Neural crest cell (in vitro differentiated cells): Measurements from ENCODE around the gene EEF2K. TPM values are rescaled to one million over a fixed set of nuclear protein-coding genes. Genes with fewer than 3 reads are reported as not detected.

ENCODE experiments used
- DNase-seq: peaks from one replicate; pipeline ENCODE4 v3.0.0; 2021; ENCODE audit warnings: low read depth, mixed read lengths, low spot score
- H3K27ac Mint-ChIP-seq: one replicate; pipeline ENCODE4 v1.8.0; 2021; ENCODE audit warnings: mild to moderate bottlenecking, mixed read lengths; ENCODE audit not compliant: unreplicated experiment
- H3K27me3 Mint-ChIP-seq: 2 replicates; pipeline ENCODE4 v1.8.0; 2021; ENCODE audit warnings: low read depth, mild to moderate bottlenecking, mixed read lengths
- H3K36me3 Mint-ChIP-seq: 2 replicates; pipeline ENCODE4 v1.8.0; 2021; ENCODE audit warnings: low read depth, mild to moderate bottlenecking, mixed read lengths
- H3K4me1 Mint-ChIP-seq: 2 replicates; pipeline ENCODE4 v1.8.0; 2021; ENCODE audit warnings: mixed read lengths
- H3K4me3 Mint-ChIP-seq: one replicate; pipeline ENCODE4 v1.8.0; 2021; ENCODE audit warnings: mild to moderate bottlenecking, mixed read lengths
- H3K9me3 Mint-ChIP-seq: 2 replicates; pipeline ENCODE4 v1.8.0; 2021; ENCODE audit warnings: mixed read lengths
- CTCF ChIP-seq: fragments of 200-600 bp; sonication (generic); conservative IDR thresholded peaks from 2 replicates; pipeline ENCODE4 v1.5.0; 2021; ENCODE audit warnings: antibody characterized with exemption, mild to moderate bottlenecking
- total RNA-seq: library from RNA; stranded (reverse); gene quantifications from 2 replicates; pipeline ENCODE4 v1.2.1, GENCODE V29; 2021

Gene EEF2K
- total RNA-seq, 1 donor from 2014 or later, result 20.3 TPM

- no peak for DNase-seq
- Mint-ChIP-seq H3K4me1 (no peaks in the 10 kb centered on the region), H3K27ac (no peak overlapping the region), H3K4me3 (no peak overlapping the region), H3K9me3 (no peaks in the 10 kb centered on the region), H3K36me3 (peaks cover 6% of the 10 kb centered on the region), H3K27me3 (no peaks in the 10 kb centered on the region)
- no peak for TF ChIP-seq CTCF
These were observed 111.0 kb downstream of the EEF2K start for GRCh38 chr16:22317001-22317530.

- H3K4me3 Mint-ChIP-seq, result no peak overlapping the region
- no peaks in the 10 kb centered on the region for H3K27me3 Mint-ChIP-seq
- no peaks in the 10 kb centered on the region for H3K9me3 Mint-ChIP-seq
- DNase-seq, result no peak
- no peaks in the 10 kb centered on the region for H3K4me1 Mint-ChIP-seq
- no peak for TF ChIP-seq CTCF
- H3K27ac Mint-ChIP-seq, result no peak overlapping the region
- H3K36me3 Mint-ChIP-seq, result peaks cover 6% of the 10 kb centered on the region
These were observed 111.5 kb downstream of the EEF2K start for GRCh38 chr16:22317625-22318024.

GRCh38 chr16:22318690-22319358 lies 112.7 kb downstream of the EEF2K start:
- DNase-seq, result peak; percentile 28
- H3K27ac Mint-ChIP-seq, result no peak overlapping the region
- no peaks in the 10 kb centered on the region for H3K9me3 Mint-ChIP-seq
- H3K4me3 Mint-ChIP-seq, result no peak overlapping the region
- no peaks in the 10 kb centered on the region for H3K27me3 Mint-ChIP-seq
- peak; percentile 64 for TF ChIP-seq CTCF
- no peaks in the 10 kb centered on the region for H3K4me1 Mint-ChIP-seq
- peaks cover 3% of the 10 kb centered on the region for H3K36me3 Mint-ChIP-seq

GRCh38 chr16:22320572-22321339 lies 114.7 kb downstream of the EEF2K start:
- Mint-ChIP-seq H3K36me3 (peaks cover 3% of the 10 kb centered on the region), H3K4me3 (no peak overlapping the region), H3K9me3 (no peaks in the 10 kb centered on the region), H3K27me3 (no peaks in the 10 kb centered on the region), H3K27ac (no peak overlapping the region), H3K4me1 (no peaks in the 10 kb centered on the region)
- no peak for TF ChIP-seq CTCF
- DNase-seq, result no peak

GRCh38 chr16:22321340-22322001 lies 115.4 kb downstream of the EEF2K start:
- H3K9me3 Mint-ChIP-seq, result no peaks in the 10 kb centered on the region
- H3K27ac Mint-ChIP-seq, result no peak overlapping the region
- no peaks in the 10 kb centered on the region for H3K27me3 Mint-ChIP-seq
- peak; percentile 43 for DNase-seq
- H3K4me3 Mint-ChIP-seq, result no peak overlapping the region
- no peaks in the 10 kb centered on the region for H3K4me1 Mint-ChIP-seq
- peaks cover 3% of the 10 kb centered on the region for H3K36me3 Mint-ChIP-seq
- peak; percentile 96 for TF ChIP-seq CTCF
